HAP-1 (cell line): Measurements from ENCODE around the gene COBL.

Experiments used
- DNase-seq, 2 experiments: peaks; one replicate each; pipeline ENCODE4 v3.0.0-alpha.2; 2016 to 2020; ENCODE audit warnings: low spot score in 2 of 2
- H3K27me3 ChIP-seq: fragments of 250-450 bp; sonication (Bioruptor Pico); 2 replicates; pipeline ENCODE4 v1.5.1; 2020; ENCODE audit warnings: low read depth, mild to moderate bottlenecking, moderate library complexity
- H3K36me3 ChIP-seq: fragments of 250-450 bp; sonication (Bioruptor Pico); replicated peaks from 2 replicates; pipeline ENCODE4 v1.5.1; 2020; ENCODE audit warnings: mild to moderate bottlenecking
- H3K4me1 ChIP-seq: fragments of 250-450 bp; sonication (Bioruptor Pico); 2 replicates; pipeline ENCODE4 v1.5.1; 2020; ENCODE audit warnings: mild to moderate bottlenecking
- H3K4me3 ChIP-seq: fragments of 250-450 bp; sonication (Bioruptor Pico); 2 replicates; pipeline ENCODE4 v1.5.1; 2020; ENCODE audit warnings: mild to moderate bottlenecking, moderate library complexity
- H3K9me3 ChIP-seq: fragments of 250-450 bp; sonication (Bioruptor Pico); 2 replicates; pipeline ENCODE4 v1.5.1; 2020; ENCODE audit warnings: mild to moderate bottlenecking, moderate library complexity
- in situ Hi-C: fragments of 300-500 bp; cut with MboI; formaldehyde crosslinking; loops from 3 replicates; pipeline ENCODE4 v1.14.3; 2020; ENCODE audit warnings: low sequenced_read_pairs, inconsistent platforms, mixed read lengths

COBL gene

GRCh38 chr7:51161937-51162336, 154.7 kb downstream of the COBL start:
- no peaks in the 10 kb centered on the region for H3K27me3 ChIP-seq
- in situ Hi-C loops, result loop anchor here (5.0 kb wide), 1 partner anchor 205 kb away; no protein-coding TSS in a partner anchor
- H3K36me3 ChIP-seq, result no peaks in the 10 kb centered on the region
- peaks cover 7% of the 10 kb centered on the region for H3K4me1 ChIP-seq
- H3K9me3 ChIP-seq, result no peaks in the 10 kb centered on the region
- no peak overlapping the region for H3K4me3 ChIP-seq
- DNase-seq, result no peak

GRCh38 chr7:51160990-51161615, 155.5 kb downstream of the COBL start:
- no peak overlapping the region for H3K4me3 ChIP-seq
- H3K27me3 ChIP-seq, result no peaks in the 10 kb centered on the region
- H3K4me1 ChIP-seq, result peaks cover 7% of the 10 kb centered on the region
- in situ Hi-C loops, result loop anchor here (5.0 kb wide), 1 partner anchor 206 kb away; no protein-coding TSS in a partner anchor
- H3K36me3 ChIP-seq, result no peaks in the 10 kb centered on the region
- no peaks in the 10 kb centered on the region for H3K9me3 ChIP-seq
- peak; percentile 65 to 82 for DNase-seq

GRCh38 chr7:51160411-51160810, 156.2 kb downstream of the COBL start:
- peak; percentile 21 to 24 for DNase-seq
- Histone ChIP-seq H3K36me3 (no peaks in the 10 kb centered on the region), H3K9me3 (no peaks in the 10 kb centered on the region), H3K4me3 (no peak overlapping the region), H3K4me1 (peaks cover 7% of the 10 kb centered on the region), H3K27me3 (no peaks in the 10 kb centered on the region)
- in situ Hi-C loops, result loop anchor here (5.0 kb wide), 1 partner anchor 207 kb away; no protein-coding TSS in a partner anchor

- Histone ChIP-seq H3K4me3 (no peak overlapping the region), H3K36me3 (no peaks in the 10 kb centered on the region), H3K4me1 (peaks cover 7% of the 10 kb centered on the region), H3K27me3 (no peaks in the 10 kb centered on the region), H3K9me3 (no peaks in the 10 kb centered on the region)
- no peak for DNase-seq
- in situ Hi-C loops, result loop anchor here (10.0 kb wide), 1 partner anchor 374 kb away; the partner anchor contains the start of gene GRB10
Measured at GRCh38 chr7:51158742-51159445, 157.7 kb downstream of the COBL start.

GRCh38 chr7:51158211-51158610, 158.4 kb downstream of the COBL start:
- no peaks in the 10 kb centered on the region for H3K36me3 ChIP-seq
- in situ Hi-C loops, result loop anchor here (10.0 kb wide), 1 partner anchor 373 kb away; the partner anchor contains the start of gene GRB10
- H3K4me1 ChIP-seq, result peaks cover 10% of the 10 kb centered on the region
- H3K9me3 ChIP-seq, result no peaks in the 10 kb centered on the region
- DNase-seq, result no peak
- no peak overlapping the region for H3K4me3 ChIP-seq
- no peaks in the 10 kb centered on the region for H3K27me3 ChIP-seq

- Histone ChIP-seq H3K4me1 (peaks cover 15% of the 10 kb centered on the region), H3K27me3 (no peaks in the 10 kb centered on the region), H3K36me3 (no peaks in the 10 kb centered on the region), H3K9me3 (no peaks in the 10 kb centered on the region), H3K4me3 (no peak overlapping the region)
- DNase-seq, result no peak
- in situ Hi-C loops, result loop anchor here (10.0 kb wide), 1 partner anchor 369 kb away; the partner anchor contains the start of gene GRB10
Measured at GRCh38 chr7:51154201-51154600, 162.4 kb downstream of the COBL start.

GRCh38 chr7:51152706-51153200, 163.9 kb downstream of the COBL start:
- Histone ChIP-seq H3K9me3 (peaks cover 2% of the 10 kb centered on the region; the same call in 1 of the 2 replicates), H3K4me3 (no peak overlapping the region), H3K27me3 (no peaks in the 10 kb centered on the region), H3K4me1 (peaks cover 15% of the 10 kb centered on the region), H3K36me3 (no peaks in the 10 kb centered on the region)
- DNase-seq, result peak; percentile 77 to 96
- in situ Hi-C loops, result loop anchor here (10.0 kb wide), 1 partner anchor 368 kb away; the partner anchor contains the start of gene GRB10

- DNase-seq, result no peak
- Histone ChIP-seq H3K36me3 (no peaks in the 10 kb centered on the region), H3K9me3 (peaks cover 5% of the 10 kb centered on the region; the same call in 1 of the 2 replicates), H3K27me3 (no peaks in the 10 kb centered on the region), H3K4me3 (no peak overlapping the region), H3K4me1 (peaks cover 15% of the 10 kb centered on the region)
- in situ Hi-C loops, result loop anchor here (10.0 kb wide), 1 partner anchor 367 kb away; the partner anchor contains the start of gene GRB10
Measured at GRCh38 chr7:51151455-51151854, 165.2 kb downstream of the COBL start.

- Histone ChIP-seq H3K4me1 (peaks cover 15% of the 10 kb centered on the region), H3K9me3 (peaks cover 5% of the 10 kb centered on the region; the same call in 1 of the 2 replicates), H3K36me3 (no peaks in the 10 kb centered on the region), H3K4me3 (no peak overlapping the region), H3K27me3 (no peaks in the 10 kb centered on the region)
- in situ Hi-C loops, result loop anchor here (10.0 kb wide), 1 partner anchor 365 kb away; the partner anchor contains the start of gene GRB10
- DNase-seq, result no peak
Measured at GRCh38 chr7:51150193-51150592, 166.4 kb downstream of the COBL start.

- H3K4me1 ChIP-seq, result peaks cover 12% of the 10 kb centered on the region
- in situ Hi-C loops, result loop anchor here (10.0 to 25.0 kb wide), 2 partner anchors 683 to 1036 kb away; no protein-coding TSS in a partner anchor
- H3K4me3 ChIP-seq, result no peak overlapping the region
- peaks cover 5% of the 10 kb centered on the region; the same call in 1 of the 2 replicates for H3K9me3 ChIP-seq
- H3K36me3 ChIP-seq, result no peaks in the 10 kb centered on the region
- DNase-seq, result no peak
- no peaks in the 10 kb centered on the region for H3K27me3 ChIP-seq
Measured at GRCh38 chr7:51148216-51148615, 168.4 kb downstream of the COBL start.

- in situ Hi-C loops, result loop anchor here (10.0 to 25.0 kb wide), 2 partner anchors 682 to 1035 kb away; no protein-coding TSS in a partner anchor
- no peaks in the 10 kb centered on the region for H3K36me3 ChIP-seq
- no peaks in the 10 kb centered on the region for H3K27me3 ChIP-seq
- H3K9me3 ChIP-seq, result peaks cover 5% of the 10 kb centered on the region; the same call in 1 of the 2 replicates
- H3K4me1 ChIP-seq, result peaks cover 3% of the 10 kb centered on the region
- DNase-seq, result no peak
- no peak overlapping the region for H3K4me3 ChIP-seq
Measured at GRCh38 chr7:51146816-51147586, 169.6 kb downstream of the COBL start.

GRCh38 chr7:51144178-51144577, 172.4 kb downstream of the COBL start:
- in situ Hi-C loops, result loop anchor here (10.0 to 25.0 kb wide), 2 partner anchors 679 to 1032 kb away; no protein-coding TSS in a partner anchor
- peaks cover 5% of the 10 kb centered on the region; the same call in 1 of the 2 replicates for H3K9me3 ChIP-seq
- H3K36me3 ChIP-seq, result no peaks in the 10 kb centered on the region
- H3K4me1 ChIP-seq, result no peaks in the 10 kb centered on the region
- H3K4me3 ChIP-seq, result no peak overlapping the region
- no peak for DNase-seq
- no peaks in the 10 kb centered on the region for H3K27me3 ChIP-seq
